ENCODE data around the gene BID.

DNA sequence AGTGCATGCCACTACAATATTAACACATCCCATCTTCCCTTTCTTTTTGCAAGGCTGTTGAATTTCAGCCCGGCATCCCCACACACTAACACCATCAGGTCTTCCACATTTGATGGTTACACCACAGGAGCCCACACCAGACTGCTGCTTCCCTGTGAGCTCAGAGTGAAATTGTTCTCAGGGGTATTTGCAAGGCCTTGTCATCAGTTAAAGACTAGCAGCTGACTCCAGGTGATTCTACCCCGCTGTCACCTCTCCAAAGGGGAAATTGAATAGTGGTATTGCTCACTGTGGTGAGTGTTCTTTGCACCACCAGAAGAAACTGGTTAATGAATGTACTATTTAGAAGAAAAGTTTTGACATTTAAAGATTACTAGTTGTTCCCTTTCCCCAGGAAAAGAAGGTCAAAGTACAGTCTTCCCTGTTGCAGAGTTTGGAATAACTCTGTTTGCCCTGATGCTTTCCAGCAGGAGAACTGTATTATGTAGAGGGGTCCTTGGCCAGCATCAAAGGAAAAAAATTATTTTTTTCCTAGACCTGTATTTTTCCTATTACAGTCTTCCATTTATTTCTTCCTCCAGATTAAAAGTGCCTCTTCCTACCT, 41.9 kb downstream of the BID start:
- TF ChIP-seq, protein P1, sequence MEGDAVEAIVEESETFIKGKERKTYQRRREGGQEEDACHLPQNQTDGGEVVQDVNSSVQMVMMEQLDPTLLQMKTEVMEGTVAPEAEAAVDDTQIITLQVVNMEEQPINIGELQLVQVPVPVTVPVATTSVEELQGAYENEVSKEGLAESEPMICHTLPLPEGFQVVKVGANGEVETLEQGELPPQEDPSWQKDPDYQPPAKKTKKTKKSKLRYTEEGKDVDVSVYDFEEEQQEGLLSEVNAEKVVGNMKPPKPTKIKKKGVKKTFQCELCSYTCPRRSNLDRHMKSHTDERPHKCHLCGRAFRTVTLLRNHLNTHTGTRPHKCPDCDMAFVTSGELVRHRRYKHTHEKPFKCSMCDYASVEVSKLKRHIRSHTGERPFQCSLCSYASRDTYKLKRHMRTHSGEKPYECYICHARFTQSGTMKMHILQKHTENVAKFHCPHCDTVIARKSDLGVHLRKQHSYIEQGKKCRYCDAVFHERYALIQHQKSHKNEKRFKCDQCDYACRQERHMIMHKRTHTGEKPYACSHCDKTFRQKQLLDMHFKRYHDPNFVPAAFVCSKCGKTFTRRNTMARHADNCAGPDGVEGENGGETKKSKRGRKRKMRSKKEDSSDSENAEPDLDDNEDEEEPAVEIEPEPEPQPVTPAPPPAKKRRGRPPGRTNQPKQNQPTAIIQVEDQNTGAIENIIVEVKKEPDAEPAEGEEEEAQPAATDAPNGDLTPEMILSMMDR (IDR thresholded peaks at IDR 0.05): no peak
- no peak for TF ChIP-seq ZFX (IDR thresholded peaks at IDR 0.05; ENCODE audit: borderline replicate concordance)

Data from 22Rv1 (cell line).